Nephron (organoid): ENCODE results near the gene EMX1.

Experiments
- H3K27ac Mint-ChIP-seq, 3 experiments: 2 replicates each; pipeline ENCODE4 v1.8.0; 2020; ENCODE audit warnings: mixed read lengths in 3 of 3, mild to moderate bottlenecking in 2 of 3, moderate library complexity in 1 of 3
- H3K27me3 Mint-ChIP-seq: 2 replicates; pipeline ENCODE4 v1.8.0; 2021; ENCODE audit warnings: low read depth, mild to moderate bottlenecking, moderate library complexity, mixed read lengths
- H3K36me3 Mint-ChIP-seq: 2 replicates; pipeline ENCODE4 v1.8.0; 2020; ENCODE audit warnings: low read depth, mixed read lengths
- H3K4me1 Mint-ChIP-seq: 2 replicates; pipeline ENCODE4 v1.8.0; 2020; ENCODE audit warnings: mixed read lengths
- H3K4me3 Mint-ChIP-seq, 3 experiments: 2 replicates each; pipeline ENCODE4 v1.8.0; 2020; ENCODE audit warnings: mild to moderate bottlenecking in 3 of 3, mixed read lengths in 3 of 3, moderate library complexity in 2 of 3
- H3K9me3 Mint-ChIP-seq: 2 replicates; pipeline ENCODE4 v1.8.0; 2020; ENCODE audit warnings: mixed read lengths
- CTCF ChIP-seq, 3 experiments: fragments of 200-600 bp; sonication (generic); IDR thresholded peaks; one replicate each; pipeline ENCODE4 v1.5.0; 2021; ENCODE audit warnings: antibody characterized with exemption in 3 of 3; ENCODE audit not compliant: unreplicated experiment in 3 of 3

The EMX1 gene

DNA sequence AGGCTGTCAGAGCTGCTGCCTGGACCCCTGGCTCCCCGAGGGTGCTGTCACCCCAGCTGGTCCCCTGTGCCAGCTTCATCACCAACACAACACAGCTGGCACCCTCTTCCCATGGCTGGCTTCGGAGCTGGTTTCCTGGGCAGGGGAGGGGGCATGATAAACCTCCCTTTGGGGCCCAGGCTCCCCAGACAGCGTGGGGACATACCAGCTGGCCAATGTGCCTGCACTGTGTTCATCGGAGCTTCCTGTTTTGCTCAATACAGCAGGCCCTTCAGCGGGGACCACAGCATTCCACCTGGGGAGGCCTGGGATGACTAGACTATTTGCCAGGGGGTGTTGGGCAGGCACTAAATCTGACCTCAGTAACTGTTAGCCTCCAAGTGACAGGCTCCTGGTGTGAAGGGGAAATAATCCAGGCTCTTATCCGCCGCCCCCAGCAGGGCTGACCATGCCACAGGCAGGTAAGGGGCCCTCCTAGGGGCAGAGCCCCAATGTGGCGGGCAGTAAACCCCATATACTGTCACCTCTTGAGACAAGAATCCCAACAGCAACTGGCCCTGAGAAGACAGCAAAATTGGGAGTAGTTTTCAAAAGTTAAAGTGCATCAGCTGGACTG, 44.6 kb downstream of the EMX1 start:
- Mint-ChIP-seq H3K4me1 (peaks cover 11% of the 10 kb centered on the region), H3K36me3 (no peaks in the 10 kb centered on the region), H3K27me3 (peaks cover 9% of the 10 kb centered on the region), H3K9me3 (no peaks in the 10 kb centered on the region), H3K4me3 (no peak overlapping the region), H3K27ac (no peak overlapping the region)
- no peak for TF ChIP-seq CTCF (IDR thresholded peaks at IDR 0.05; ENCODE audit: unreplicated experiment in 3 of 3)

DNA sequence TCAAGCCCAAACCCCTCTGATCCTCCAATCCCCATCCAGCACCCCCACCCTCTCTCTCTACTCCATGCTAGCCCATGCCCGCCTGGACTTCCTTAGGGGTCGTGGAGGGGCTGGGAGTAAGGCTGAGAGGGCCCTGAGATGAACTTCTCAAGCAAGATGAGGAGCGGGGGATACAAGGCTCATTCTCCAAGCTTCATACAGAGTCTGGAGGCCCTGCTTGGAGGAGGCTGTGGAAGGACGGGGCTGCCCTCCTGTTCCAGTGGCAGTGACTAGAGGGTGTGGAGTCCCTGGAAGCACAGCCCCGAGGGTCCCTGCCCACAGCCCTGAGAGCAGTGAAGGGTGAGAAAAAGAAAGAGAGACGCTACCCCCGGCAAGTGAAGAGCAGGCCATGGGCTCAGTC, 45.6 kb downstream of the EMX1 start:
- no peak overlapping the region for H3K4me3 Mint-ChIP-seq

DNA sequence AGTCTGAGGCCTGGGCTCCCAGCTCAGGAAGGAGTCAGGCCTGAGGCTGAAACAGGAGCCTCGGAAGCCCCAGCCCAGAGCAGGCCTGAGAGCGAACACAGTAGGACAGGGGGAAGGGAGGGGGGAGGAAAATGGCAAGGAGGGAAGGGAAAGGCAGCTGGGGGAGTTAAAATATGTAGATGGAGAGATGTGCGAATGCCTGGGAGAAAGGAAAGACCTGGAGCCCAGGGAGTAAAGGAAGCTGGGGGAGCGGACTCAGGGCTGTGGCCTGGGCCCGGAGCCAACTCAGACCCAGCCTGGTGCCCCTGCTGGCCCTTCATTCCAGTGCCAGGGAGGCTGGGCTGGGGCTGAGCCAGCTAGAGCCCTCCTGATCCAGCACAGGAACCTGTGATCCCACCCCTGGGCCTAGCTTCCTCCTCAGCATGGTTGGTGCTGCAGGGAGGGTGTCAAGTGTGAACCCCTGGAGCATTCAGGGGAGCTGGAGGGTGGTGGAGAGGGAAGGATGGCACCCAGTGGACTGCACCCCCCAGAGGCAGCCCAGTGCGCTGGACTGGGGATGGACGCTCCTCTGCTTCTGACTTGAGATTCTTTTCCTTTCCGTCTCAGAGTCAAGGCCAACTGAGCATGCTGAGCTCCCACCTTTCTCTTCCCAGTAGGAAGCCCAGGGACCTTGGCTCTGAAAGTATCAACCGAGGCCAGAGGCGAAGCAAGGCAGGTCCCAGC, 46.3 kb downstream of the EMX1 start:
- H3K9me3 Mint-ChIP-seq, result no peaks in the 10 kb centered on the region
- peak overlapping the region in 2 of 3 experiments; percentile 3 to 9 for H3K27ac Mint-ChIP-seq
- peaks cover 11% of the 10 kb centered on the region for H3K4me1 Mint-ChIP-seq
- H3K27me3 Mint-ChIP-seq, result peaks cover 9% of the 10 kb centered on the region
- no peak for TF ChIP-seq CTCF (IDR thresholded peaks at IDR 0.05; ENCODE audit: unreplicated experiment in 3 of 3)
- no peaks in the 10 kb centered on the region for H3K36me3 Mint-ChIP-seq
- H3K4me3 Mint-ChIP-seq, result no peak overlapping the region

More for the DNA sequence above, 45.6 kb downstream of the EMX1 start:
- no peaks in the 10 kb centered on the region for H3K36me3 Mint-ChIP-seq
- peaks cover 9% of the 10 kb centered on the region for H3K27me3 Mint-ChIP-seq
- H3K9me3 Mint-ChIP-seq, result no peaks in the 10 kb centered on the region
- no peak for TF ChIP-seq CTCF (IDR thresholded peaks at IDR 0.05; ENCODE audit: unreplicated experiment in 3 of 3)
- peaks cover 11% of the 10 kb centered on the region for H3K4me1 Mint-ChIP-seq
- H3K27ac Mint-ChIP-seq, result peak overlapping the region in 1 of 3 experiments; percentile 3

DNA sequence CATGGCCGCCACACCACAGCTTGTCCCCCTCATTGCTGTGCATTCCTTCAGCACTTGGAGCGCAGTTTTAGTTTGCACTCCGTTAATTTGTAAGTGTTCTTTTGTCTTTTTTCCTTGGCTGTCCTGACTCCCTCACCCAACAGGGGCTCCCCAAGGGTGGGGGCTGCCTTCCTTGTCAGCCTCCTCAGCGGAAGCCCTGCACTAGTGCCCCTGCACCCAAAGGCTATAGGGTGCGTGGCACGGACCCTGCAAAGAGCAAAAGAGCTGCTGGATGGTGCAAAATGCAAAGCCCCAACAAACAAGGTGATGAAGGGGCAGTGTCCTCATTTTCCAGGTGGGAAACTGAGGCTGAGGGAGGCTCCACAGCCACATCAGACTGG, 46.8 kb downstream of the EMX1 start:
- H3K27ac Mint-ChIP-seq, result peak overlapping the region in 1 of 3 experiments; percentile 9
- no peak overlapping the region for H3K4me3 Mint-ChIP-seq
- no peaks in the 10 kb centered on the region for H3K9me3 Mint-ChIP-seq

DNA sequence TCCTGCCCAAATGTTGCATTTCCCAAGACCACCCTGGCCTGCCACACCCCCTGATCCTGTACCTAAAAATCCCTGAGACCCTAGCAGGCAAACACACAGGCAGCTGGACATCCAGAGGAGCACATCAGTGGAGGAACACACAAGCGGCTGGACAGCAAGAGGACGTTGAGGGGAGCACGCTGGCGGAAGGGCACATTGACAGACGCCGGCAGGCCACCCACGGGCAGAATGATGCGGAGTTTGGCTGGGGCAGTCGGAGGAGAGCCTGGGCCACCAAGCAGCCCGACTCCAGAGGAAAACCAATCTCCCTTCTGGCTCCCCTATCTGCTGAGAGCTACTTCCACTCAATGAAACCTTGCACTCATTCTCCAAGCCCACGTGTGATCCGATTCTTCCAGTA, 47.7 kb downstream of the EMX1 start:
- H3K4me1 Mint-ChIP-seq, result peaks cover 11% of the 10 kb centered on the region
- no peaks in the 10 kb centered on the region for H3K9me3 Mint-ChIP-seq
- no peak for TF ChIP-seq CTCF (IDR thresholded peaks at IDR 0.05; ENCODE audit: unreplicated experiment in 3 of 3)
- H3K4me3 Mint-ChIP-seq, result no peak overlapping the region
- H3K27me3 Mint-ChIP-seq, result peaks cover 9% of the 10 kb centered on the region
- H3K27ac Mint-ChIP-seq, result no peak overlapping the region
- no peaks in the 10 kb centered on the region for H3K36me3 Mint-ChIP-seq

More for the DNA sequence above, 46.8 kb downstream of the EMX1 start:
- no peak for TF ChIP-seq CTCF (IDR thresholded peaks at IDR 0.05; ENCODE audit: unreplicated experiment in 3 of 3)
- H3K4me1 Mint-ChIP-seq, result peaks cover 11% of the 10 kb centered on the region
- no peaks in the 10 kb centered on the region for H3K36me3 Mint-ChIP-seq
- H3K27me3 Mint-ChIP-seq, result peaks cover 9% of the 10 kb centered on the region
